ENCODE data around the gene GAK. TPM values are rescaled to one million over a fixed set of nuclear protein-coding genes. Genes with fewer than 3 reads are reported as not detected.

The GAK gene
- polyA plus RNA-seq, 1 donor (not counting 4 experiments of a cell fraction or from before 2014, with no cell fraction given) = 18.4 TPM

GRCh38 chr4:948101-948935, 16.2 kb upstream of the GAK start:
- no peaks in the 10 kb centered on the region for H4K20me1 ChIP-seq (ENCODE audit: control insufficient read depth, extremely low read depth, insufficient read depth, low read length)
- no peak for TF ChIP-seq CTCF (optimal IDR thresholded peaks at IDR 0.05 in 1 of 3, IDR thresholded peaks at IDR 0.05 in 1 of 3, conservative IDR thresholded peaks at IDR 0.05 in 1 of 3; ENCODE audit: extremely low read depth in 1 of 3, insufficient read depth in 2 of 3, low read length in 3 of 3)
- no peak for TF ChIP-seq EZH2 (IDR thresholded peaks at IDR 0.05; ENCODE audit: low read length)
- no peak overlapping the region for H3K9ac ChIP-seq (ENCODE audit: control insufficient read depth, extremely low read depth, insufficient read depth, low read length)
- H3K4me3 ChIP-seq (ENCODE audit: control insufficient read depth in 2 of 3, extremely low read depth in 1 of 3, insufficient read depth in 2 of 3, low read depth in 1 of 3, low read length in 3 of 3) = no peak overlapping the region
- DNase-seq (ENCODE audit: low read depth, low spot score) = no peak
- H3K79me2 ChIP-seq (ENCODE audit: control insufficient read depth, insufficient read depth, low read length) = no peaks in the 10 kb centered on the region
- no peak overlapping the region for H3K4me2 ChIP-seq (ENCODE audit: control insufficient read depth, extremely low read depth, insufficient read depth, low read depth, low read length)
- no peaks in the 10 kb centered on the region for H3K27me3 ChIP-seq (ENCODE audit: control insufficient read depth, extremely low read depth, insufficient read depth, low read length)
- H3K9me3 ChIP-seq (ENCODE audit: control insufficient read depth, low read depth, low read length) = no peaks in the 10 kb centered on the region
- dilution Hi-C loops (cut with MboI; ENCODE audit: extremely low pct_ligation_motif_present, low sequenced_read_pairs) = no loop called here
- FAIRE-seq = no peak
- no peaks in the 10 kb centered on the region for H3K4me1 ChIP-seq (ENCODE audit: control insufficient read depth, extremely low read depth, insufficient read depth, low read length)
- H3K27ac ChIP-seq (ENCODE audit: control insufficient read depth, insufficient read depth, low read length) = no peak overlapping the region
- no peaks in the 10 kb centered on the region for H3K36me3 ChIP-seq (ENCODE audit: control insufficient read depth in 2 of 2, extremely low read depth in 1 of 2, insufficient read depth in 2 of 2, low read length in 2 of 2)
- no peaks in the 10 kb centered on the region for H3K9me1 ChIP-seq (ENCODE audit: control insufficient read depth, extremely low read depth, insufficient read depth, low read length)
- no peak overlapping the region for H2AFZ ChIP-seq (ENCODE audit: control insufficient read depth, low read length)

GRCh38 chr4:947491-947971, 15.4 kb upstream of the GAK start:
- no peak overlapping the region for H3K27ac ChIP-seq (ENCODE audit: control insufficient read depth, insufficient read depth, low read length)
- no peaks in the 10 kb centered on the region for H3K27me3 ChIP-seq (ENCODE audit: control insufficient read depth, extremely low read depth, insufficient read depth, low read length)
- no peaks in the 10 kb centered on the region for H3K36me3 ChIP-seq (ENCODE audit: control insufficient read depth in 2 of 2, extremely low read depth in 1 of 2, insufficient read depth in 2 of 2, low read length in 2 of 2)
- H3K9me3 ChIP-seq (ENCODE audit: control insufficient read depth, low read depth, low read length) = no peaks in the 10 kb centered on the region
- dilution Hi-C loops (cut with MboI; ENCODE audit: extremely low pct_ligation_motif_present, low sequenced_read_pairs) = no loop called here
- TF ChIP-seq CTCF (optimal IDR thresholded peaks at IDR 0.05 in 1 of 3, IDR thresholded peaks at IDR 0.05 in 1 of 3, conservative IDR thresholded peaks at IDR 0.05 in 1 of 3; ENCODE audit: extremely low read depth in 1 of 3, insufficient read depth in 2 of 3, low read length in 3 of 3) (no peak), EZH2 (IDR thresholded peaks at IDR 0.05; ENCODE audit: low read length) (no peak)
- H3K4me3 ChIP-seq (ENCODE audit: control insufficient read depth in 2 of 3, extremely low read depth in 1 of 3, insufficient read depth in 2 of 3, low read depth in 1 of 3, low read length in 3 of 3) = no peak overlapping the region
- no peak overlapping the region for H3K9ac ChIP-seq (ENCODE audit: control insufficient read depth, extremely low read depth, insufficient read depth, low read length)
- no peaks in the 10 kb centered on the region for H4K20me1 ChIP-seq (ENCODE audit: control insufficient read depth, extremely low read depth, insufficient read depth, low read length)
- no peak overlapping the region for H2AFZ ChIP-seq (ENCODE audit: control insufficient read depth, low read length)
- no peaks in the 10 kb centered on the region for H3K79me2 ChIP-seq (ENCODE audit: control insufficient read depth, insufficient read depth, low read length)
- no peaks in the 10 kb centered on the region for H3K9me1 ChIP-seq (ENCODE audit: control insufficient read depth, extremely low read depth, insufficient read depth, low read length)
- FAIRE-seq (no peak), DNase-seq (ENCODE audit: low read depth, low spot score) (no peak)
- no peaks in the 10 kb centered on the region for H3K4me1 ChIP-seq (ENCODE audit: control insufficient read depth, extremely low read depth, insufficient read depth, low read length)
- no peak overlapping the region for H3K4me2 ChIP-seq (ENCODE audit: control insufficient read depth, extremely low read depth, insufficient read depth, low read depth, low read length)

Data from keratinocyte (primary cell).